ENCODE measurements around the gene SORCS2.

Gene SORCS2

GRCh38 chr4:7432531-7433375 is 240.4 kb downstream of the SORCS2 start:
- H3K27ac ChIP-seq, result no peak overlapping the region
- no peak for TF ChIP-seq CTCF (conservative IDR thresholded peaks at IDR 0.05)

- no peak overlapping the region for H3K27ac ChIP-seq
- TF ChIP-seq CTCF (conservative IDR thresholded peaks at IDR 0.05), result no peak
These were observed 241.2 kb downstream of the SORCS2 start for GRCh38 chr4:7433376-7434140.

GRCh38 chr4:7434141-7434765 is 241.9 kb downstream of the SORCS2 start:
- TF ChIP-seq CTCF (conservative IDR thresholded peaks at IDR 0.05), result no peak
- H3K27ac ChIP-seq, result no peak overlapping the region

GRCh38 chr4:7434766-7435150 is 242.4 kb downstream of the SORCS2 start, which contains the start of gene PSAPL1:
Gene PSAPL1 (minus strand): TSS chr4:7434930. CDS start chr4:7434879, 51 bp downstream.
- no peak for TF ChIP-seq CTCF (conservative IDR thresholded peaks at IDR 0.05)
- H3K27ac ChIP-seq, result no peak within 1 kb of the TSS

GRCh38 chr4:7435471-7436061 is 243.2 kb downstream of the SORCS2 start:
- H3K27ac ChIP-seq, result no peak overlapping the region
- TF ChIP-seq CTCF (conservative IDR thresholded peaks at IDR 0.05), result no peak

GRCh38 chr4:7436256-7436655 is 243.9 kb downstream of the SORCS2 start:
- no peak overlapping the region for H3K27ac ChIP-seq

More at GRCh38 chr4:7436256-7436655, 243.9 kb downstream of the SORCS2 start:
- TF ChIP-seq CTCF (conservative IDR thresholded peaks at IDR 0.05), result no peak
